GM19397 (cell line): Measurements from ENCODE around the gene DNAI7.

Source experiments
- ATAC-seq: cut with Tn5 transposase; IDR thresholded peaks from one replicate; pipeline ENCODE4 v1.9.1; 2021; ENCODE audit warnings: mild to moderate bottlenecking, moderate library complexity; ENCODE audit not compliant: unreplicated experiment

DNAI7 gene

DNA sequence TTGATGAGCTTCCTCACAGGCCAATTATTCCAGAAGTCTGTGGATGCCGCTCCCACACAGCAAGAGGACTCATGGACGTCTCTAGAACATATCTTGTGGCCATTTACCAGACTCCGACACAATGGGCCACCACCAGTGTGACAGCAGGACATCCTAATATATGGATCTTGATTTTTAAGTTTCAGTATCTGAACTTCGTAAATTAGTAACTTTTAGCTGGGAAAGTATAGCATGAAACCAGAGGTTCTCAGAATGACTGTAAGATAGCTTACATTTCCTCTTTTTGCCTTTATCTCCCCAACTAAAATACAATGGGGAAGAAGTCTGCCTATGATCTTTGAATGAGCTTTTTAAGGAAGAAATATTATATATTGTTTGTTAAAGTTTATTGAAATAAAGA, 87.0 kb downstream of the DNAI7 start:
- ATAC-seq, result peak; percentile 83

DNA sequence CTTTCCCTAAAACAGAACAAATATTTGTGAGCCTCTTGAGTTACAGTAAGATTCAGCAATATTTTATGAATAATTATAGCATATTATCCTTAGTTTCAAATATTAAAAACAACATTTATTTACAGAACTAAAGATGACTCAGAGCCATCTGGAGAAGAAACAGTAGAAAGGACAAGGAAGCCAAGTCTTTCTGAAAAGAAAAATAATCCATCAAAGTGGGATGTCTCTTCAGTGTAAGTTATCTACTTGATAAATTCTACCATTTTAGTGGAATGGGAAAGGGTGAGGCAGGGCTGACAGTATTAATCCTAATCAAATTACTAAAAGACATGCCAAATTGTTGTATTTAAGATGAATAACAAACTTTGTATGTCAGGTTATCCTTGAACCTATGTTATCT, 88.1 kb downstream of the DNAI7 start:
- no peak for ATAC-seq

DNA sequence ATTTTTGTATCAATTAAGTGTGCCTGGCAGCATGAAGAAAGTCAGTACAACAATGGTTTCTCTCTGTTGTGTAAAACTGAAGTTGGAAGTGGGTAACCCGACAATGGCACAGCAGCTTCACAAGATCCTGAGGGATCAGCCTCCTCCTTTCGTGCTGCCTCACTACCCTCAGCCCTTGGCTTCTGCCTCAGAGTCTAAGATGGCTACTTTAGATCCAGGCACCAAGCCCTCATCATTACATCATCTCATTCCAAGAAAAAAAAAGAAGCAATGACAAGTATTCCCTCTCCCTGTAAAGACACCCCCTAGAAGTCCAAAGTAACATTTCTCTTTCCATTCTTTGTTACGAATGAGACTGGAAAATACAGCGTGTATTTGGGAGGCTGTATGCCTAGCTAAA, 92.6 kb downstream of the DNAI7 start:
- no peak for ATAC-seq

DNA sequence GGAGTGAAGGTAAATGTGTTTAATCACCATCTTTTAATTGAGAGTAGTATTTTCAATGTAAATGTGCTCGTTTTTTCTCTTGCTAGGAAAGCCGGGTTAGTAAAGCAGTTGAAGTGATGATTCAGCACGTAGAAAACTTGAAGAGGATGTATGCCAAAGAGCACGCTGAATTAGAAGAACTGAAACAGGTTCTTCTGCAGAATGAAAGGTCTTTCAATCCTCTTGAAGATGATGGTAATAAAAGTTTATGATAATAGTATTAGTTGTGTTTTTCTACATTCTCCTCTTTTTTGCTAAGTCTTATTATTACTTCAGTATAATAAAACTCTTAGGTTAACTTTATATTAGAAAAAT, 93.9 kb downstream of the DNAI7 start:
- ATAC-seq, result no peak

DNA sequence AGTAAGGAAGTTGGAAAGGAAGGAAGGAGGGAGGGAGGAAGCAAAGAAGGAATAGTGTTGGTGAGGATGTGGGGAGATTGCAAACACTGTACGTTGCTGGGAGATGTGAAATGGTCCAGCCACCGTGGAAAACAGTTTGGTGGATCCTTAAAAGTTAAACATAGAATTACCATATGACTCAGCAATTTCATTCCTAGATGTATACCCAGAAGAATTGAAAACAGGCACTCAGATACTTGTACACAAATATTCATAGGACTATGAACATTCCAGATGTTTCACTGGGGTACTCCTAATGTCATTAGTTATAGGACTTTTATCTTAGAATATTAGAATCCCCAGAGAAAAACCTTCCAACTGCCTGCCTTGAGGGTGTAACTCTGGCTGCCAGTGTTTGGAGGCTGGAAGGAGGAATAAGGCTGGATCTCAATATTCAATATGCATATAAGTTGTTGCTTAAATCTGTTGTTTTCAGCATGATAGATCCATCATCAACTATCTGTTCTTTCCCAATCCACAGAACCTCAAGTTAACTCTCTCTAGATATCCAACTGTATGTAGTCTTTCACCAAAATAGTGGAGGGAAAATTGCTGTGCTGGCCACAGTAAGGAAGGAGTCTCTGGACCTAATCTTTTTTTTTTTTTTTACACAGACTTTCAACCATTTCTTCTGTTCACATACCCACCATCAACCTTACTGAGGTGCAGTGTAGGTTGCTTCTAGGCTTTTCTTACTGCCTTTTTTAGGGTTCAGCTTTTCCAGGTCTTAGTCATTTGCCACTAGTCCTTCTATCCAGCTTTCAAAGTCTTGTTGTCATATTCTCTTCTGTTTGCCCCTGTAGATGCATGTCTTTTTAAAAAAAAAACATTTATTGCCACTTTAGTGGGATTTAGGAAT, 94.5 kb downstream of the DNAI7 start:
- no peak for ATAC-seq

DNA sequence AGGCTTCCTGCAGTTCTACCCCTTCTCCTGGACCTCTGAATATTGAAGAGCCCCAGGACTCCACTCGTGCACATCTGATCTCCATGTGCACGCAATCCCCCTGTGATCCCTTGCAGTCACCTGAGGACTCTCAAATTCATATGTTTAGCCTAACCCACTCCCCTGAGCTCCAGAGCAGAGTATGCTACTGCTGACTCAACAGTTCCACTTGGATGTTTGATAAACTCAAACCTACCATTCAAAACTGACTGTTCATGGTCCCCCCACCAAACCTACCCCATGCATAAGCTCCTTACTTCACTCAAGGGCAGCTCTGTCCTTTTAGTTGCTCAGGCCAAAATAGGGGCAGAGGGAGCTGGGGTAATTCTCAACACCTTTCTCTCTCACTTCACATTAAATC, 96.0 kb downstream of the DNAI7 start:
- ATAC-seq, result no peak

DNA sequence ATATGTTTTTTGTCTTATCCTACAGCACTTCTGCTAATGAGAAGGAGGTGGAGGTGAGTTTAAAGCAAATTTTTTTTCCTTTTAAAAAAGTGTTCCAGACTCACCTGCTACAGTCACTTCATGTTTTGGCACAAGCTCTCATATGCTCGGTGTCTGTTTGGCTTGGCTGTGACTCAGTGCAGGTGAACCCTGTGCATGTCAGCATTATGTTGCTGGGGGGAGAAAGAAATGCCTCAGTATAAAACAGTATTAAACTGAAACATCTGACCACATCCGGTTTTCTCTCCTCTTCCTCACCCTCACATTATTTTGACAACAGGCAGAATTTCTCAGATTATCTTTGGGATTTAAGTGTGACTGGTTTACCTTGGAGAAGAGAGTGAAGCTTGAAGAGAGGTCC, 105.2 kb downstream of the DNAI7 start:
- no peak for ATAC-seq

DNA sequence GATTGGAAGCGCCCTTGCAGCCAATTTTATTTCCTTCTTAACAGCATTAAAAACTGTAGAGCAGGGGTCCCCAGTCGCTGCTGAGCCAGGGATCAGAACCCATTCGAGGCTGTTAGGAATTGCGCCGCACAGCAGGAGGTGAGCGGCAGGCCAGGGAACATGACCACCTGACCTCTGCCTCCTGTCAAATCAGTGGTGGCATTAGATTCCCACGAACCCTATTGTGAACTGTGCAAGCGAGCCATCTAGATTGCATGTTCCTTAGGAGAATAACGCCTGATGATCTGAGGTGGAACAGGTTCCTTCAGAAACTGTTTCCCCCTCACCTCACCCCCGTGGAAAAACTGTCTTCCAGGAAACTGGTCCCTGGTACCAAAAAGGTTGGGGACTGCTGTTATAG, 107.4 kb downstream of the DNAI7 start:
- ATAC-seq, result no peak

DNA sequence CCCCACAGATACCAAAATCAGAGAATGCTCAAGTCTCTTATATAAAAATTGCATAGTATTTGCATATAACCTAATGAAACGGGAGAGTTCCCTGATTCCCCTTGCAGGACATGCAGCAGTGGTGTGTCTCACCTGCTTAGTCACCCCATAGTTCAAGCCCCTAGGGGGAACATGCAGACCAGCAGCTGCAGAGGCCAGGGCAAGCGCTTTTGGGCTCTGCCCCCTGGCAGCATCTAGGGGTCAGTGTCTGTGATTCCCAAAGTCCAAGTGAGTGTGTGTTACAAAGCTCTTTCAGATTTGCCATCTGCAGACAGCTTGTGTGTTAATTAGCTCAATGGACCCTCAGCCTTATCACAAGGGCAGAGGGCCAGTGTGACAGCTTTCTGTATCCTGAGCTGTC, 110.1 kb downstream of the DNAI7 start:
- ATAC-seq, result no peak

DNA sequence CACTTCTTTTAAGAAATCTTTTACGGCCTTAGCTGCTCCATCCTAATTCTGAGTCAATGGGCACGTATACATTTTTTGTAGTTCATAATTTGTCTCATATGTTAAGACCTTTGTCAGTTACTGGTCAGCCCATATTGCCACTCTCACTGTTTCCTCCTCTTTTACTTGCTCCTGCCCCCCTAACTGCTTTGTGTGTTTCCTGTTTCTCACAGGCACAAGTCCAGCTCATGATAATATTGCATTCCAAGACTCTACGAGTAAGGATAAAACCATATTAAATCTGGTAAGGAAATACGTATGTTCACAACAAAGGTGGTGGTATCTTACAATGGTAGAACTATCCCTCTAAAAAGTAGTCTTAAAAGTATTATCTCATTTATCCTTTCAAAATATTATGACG, 111.7 kb downstream of the DNAI7 start:
- no peak for ATAC-seq

DNA sequence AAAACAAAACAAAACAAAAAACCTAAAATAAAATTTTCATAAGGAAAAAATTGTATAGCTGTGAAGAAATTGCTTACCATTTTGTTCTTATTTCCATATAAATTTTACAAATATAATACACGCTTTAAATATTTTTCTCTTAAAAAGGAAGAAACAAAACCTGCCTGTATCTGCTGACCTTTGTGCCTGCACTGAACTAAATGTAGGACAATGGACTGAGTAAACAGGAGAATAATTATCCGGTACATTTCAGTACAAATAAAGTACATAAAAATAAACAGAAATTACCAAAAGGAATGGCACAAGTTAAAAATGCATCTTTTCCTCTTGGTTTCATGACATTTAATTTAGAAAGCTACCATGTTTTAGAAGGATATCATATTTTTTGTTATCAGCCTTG, 112.3 kb downstream of the DNAI7 start:
- ATAC-seq, result no peak

DNA sequence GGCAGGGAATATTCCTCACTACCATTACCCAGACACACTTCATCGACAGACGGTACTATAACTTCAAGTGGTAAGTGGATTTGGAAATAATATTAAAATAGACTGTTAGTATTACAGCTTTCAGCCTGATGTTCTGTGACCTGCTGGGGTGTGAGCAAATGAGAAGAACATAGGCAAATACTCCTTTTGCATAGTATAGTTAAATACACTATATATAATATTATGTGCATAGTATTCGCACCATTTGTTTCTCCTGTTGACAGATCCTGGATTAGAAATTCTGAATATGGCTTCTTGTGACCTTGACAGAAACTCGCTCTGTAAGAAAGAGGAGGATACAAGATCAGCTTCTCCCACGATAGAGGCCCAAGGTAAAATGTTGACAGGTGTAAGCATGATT, 115.6 kb downstream of the DNAI7 start:
- ATAC-seq, result no peak

DNA sequence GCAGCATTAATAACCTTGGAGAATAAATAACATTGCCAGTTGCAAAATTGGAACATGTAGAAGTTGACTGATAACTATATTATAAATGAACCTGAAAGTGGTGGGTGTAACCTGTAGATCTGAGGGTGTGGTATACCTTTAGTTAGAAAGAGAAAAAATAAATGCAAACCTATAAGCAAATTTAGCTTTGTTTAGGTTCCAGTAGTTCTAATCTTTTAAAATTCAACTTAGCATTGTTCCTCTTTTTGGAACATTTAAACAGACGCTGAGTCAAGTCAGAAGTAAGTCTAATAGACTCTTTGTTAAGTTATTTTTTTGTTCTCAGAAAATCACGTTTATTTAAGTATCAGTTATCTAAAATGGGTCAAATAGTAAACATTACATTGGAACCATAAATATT, 120.0 kb downstream of the DNAI7 start:
- no peak for ATAC-seq

DNA sequence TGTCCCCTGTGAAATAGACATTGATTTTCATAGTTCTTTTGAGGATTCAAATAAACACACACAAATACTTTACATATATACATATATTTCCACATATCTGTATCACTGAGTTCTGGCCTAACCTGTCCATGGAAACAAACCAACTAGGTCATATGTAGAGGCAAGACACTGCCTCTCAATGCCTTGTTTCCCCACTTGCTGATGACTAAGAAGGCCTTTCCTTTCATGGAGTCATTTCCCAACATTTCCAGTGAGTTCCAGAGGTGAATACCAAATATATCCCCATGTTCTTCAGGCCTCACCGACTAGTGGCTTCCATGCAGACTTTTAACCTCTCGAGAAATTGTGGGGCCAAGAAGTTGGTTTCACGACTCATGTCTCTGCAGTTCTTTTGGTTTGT, 120.8 kb downstream of the DNAI7 start:
- ATAC-seq, result no peak

DNA sequence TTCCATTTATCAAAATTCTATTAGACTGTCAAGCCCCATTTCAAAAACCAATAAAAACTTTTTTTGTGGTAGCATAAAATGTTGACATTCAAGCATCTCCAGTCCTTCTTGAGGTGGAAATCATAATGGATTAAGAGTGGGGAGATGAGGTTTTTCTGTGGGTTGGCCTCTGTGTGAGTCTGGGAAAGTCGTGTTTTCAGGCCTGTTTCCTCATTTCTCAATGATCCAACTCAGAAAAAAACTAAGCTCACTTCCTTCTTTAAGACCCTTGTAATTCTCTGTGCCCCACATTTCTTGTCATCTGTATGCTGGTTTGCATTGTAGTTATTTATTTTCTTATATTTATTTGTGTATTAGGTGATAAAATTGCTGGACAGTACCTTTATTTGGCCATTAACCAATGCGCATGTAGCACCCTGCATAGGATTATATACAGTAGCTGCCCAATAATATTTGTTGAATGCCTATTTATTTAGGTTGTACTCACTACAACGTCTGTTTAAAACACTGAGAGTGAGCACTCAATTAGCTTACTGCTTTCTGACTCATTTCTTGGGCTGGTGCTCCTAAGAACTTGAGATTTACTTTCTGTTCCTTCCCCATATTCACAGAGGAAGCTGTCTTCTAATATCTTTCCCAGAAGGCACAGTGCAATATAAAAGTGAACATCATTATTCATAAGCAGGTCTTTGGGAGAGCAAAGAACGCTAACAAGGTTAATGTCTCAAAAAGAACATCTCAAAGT, 121.9 kb downstream of the DNAI7 start:
- ATAC-seq, result no peak

DNA sequence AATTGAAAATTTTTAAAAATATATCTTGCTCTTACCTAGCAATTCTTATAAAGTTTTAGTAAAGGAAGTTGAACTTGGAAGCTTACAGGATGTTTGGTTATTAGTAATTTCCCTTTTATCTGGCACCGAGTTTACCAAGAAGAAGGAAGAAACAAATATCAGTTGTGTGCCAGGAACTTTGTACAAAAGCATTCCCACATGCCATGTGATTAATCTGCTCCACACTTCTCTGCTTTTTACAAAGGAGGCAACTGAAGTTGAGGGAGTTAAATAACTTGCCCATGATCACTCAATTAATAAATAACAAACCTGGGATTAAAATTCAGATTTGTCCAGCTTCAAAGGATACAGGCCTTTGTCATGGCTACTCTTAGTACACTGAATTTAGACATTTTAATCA, 123.6 kb downstream of the DNAI7 start:
- ATAC-seq, result no peak

DNA sequence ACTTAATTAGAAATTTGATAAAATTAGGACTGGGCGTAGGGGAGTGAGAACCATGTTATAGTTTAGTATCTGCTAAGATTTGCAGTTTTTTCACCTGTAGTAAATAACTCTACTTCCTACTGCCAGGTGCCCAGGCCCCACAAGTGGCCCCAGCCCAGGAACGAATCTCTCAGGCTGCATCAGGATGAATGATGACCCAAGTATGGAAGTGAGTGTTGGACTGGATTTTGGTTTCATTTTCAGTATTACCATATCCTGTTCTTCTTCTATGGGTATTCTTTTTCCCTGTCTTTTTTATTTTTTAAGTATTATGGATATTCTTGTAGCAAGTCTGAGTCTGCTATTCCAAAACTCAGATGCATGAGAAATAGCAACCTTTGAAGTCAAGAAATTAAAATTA, 125.7 kb downstream of the DNAI7 start:
- ATAC-seq, result no peak

DNA sequence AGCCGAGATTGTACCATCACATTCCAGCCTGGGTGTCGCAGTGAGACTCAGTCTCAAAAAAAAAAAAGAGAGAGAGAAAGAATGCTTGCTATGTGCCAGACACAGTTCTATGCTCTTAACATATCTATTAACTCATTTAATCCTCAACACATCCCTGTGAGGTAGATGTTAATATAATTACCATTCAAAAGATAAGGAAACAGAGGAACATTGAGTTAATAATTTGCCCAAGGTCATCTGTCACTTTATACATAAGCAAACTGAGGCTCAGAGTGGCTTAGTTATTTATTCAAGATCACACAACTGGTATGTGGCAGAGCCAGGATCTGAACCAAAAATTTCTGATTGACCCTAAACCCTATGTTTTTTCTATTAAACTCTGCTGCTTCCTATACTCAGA, 129.9 kb downstream of the DNAI7 start:
- no peak for ATAC-seq

DNA sequence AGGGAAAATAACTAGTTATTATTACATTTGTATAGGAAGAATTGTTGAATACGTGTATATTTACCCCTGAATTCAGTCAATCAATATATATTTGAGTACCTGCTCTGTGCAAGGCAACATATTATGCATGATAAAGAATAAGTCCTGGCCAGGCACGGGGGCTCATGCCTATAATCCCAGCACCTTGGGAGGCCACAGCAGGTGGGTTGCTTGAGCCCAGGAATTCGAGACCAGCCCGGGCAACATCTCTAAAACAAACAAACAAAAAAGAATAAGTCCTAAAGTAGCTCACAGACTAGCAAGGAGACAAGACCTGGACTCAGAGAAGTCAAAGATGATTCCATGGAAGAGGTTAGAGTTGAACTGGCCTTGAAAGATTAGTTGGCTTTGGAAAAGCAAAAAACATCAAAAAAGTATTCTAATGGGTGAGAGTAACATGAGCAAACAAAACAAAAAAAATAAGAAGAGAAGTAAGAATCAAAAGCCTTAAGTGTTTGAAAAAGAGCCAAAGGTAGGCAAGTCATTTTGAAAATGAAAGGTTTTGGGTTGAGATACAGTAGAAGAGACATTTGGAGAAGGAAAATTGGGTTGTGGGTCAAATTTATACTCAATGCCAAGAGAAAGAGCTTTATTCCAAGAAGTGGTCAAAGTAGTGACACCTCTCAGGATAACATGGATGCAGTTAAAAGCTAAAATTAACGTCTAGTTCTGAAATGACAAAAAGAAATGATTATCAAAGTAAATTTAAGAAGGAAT, 130.9 kb downstream of the DNAI7 start:
- no peak for ATAC-seq

DNA sequence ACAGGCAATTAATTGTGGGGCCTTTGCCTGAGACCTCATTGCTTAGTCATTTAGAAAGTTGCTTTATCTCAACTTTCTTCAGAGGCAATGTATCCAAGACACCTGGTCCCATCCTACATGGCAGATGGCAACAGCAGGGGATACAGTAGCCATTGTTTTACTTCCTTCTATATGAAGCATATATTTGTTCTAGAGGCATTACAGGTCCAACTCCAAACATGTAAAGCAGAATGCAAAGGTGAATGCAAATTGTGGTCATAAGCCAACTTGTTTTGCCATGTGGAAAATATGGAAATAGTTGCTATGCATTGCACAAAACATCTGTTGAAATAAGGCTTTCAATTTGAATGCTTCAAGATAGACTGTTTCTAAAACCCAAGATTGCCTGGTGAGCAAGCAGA, 136.3 kb downstream of the DNAI7 start:
- peak; percentile 47 for ATAC-seq
